Esophagus squamous epithelium (tissue), 5 donors: ENCODE data around the gene ALX3. TPM values are rescaled to one million over a fixed set of nuclear protein-coding genes. Genes with fewer than 3 reads are reported as not detected.

ENCODE experiments used
- DNase-seq: peaks from one replicate; lab custom pipeline; 2025; lab: John Stamatoyannopoulos, UW
- H3K27ac ChIP-seq, 4 donors: fragments of 200-600 bp; sonication (generic); one replicate each; pipeline ENCODE4 v1.5.1; 2016 to 2019; ENCODE audit warnings: mild to moderate bottlenecking in 1 of 4
- H3K27me3 ChIP-seq, 4 donors: fragments of 200-600 bp; sonication (generic); 1 replicate in 3 of 4; 2 replicates in 1 of 4; pipeline versions ENCODE4 v1.5.1 to v1.6.0; 2017 to 2021; ENCODE audit warnings: antibody characterized with exemption in 1 of 4
- H3K36me3 ChIP-seq, 3 donors: fragments of 200-600 bp; sonication (generic); one replicate each; pipeline ENCODE4 v1.5.1; 2016 to 2019
- H3K4me1 ChIP-seq, 3 donors: fragments of 200-600 bp; sonication (generic); one replicate each; pipeline ENCODE4 v1.5.1; 2017 to 2019
- H3K4me3 ChIP-seq, 4 donors: fragments of 200-600 bp; sonication (generic); 1 replicate in 3 of 4; 2 replicates in 1 of 4; pipeline ENCODE4 v1.5.1; 2016 to 2019; ENCODE audit warnings: mild to moderate bottlenecking in 2 of 4, moderate library complexity in 1 of 4
- H3K9me3 ChIP-seq, 3 donors: fragments of 200-600 bp; sonication (generic); one replicate each; pipeline ENCODE4 v1.5.1; 2016 to 2019
- CTCF ChIP-seq, 6 experiments: fragments of 450-650 bp in 4 of 6; fragments of 200-600 bp in 2 of 6; sonication (generic) in 2 of 6; IDR thresholded peaks; one replicate each; pipeline ENCODE4 v1.5.1; 2016 to 2019; ENCODE audit warnings: antibody characterized with exemption in 6 of 6, mild to moderate bottlenecking in 4 of 6, moderate library complexity in 4 of 6
- POLR2A ChIP-seq, 4 donors: fragments of 450-650 bp; IDR thresholded peaks; one replicate each; pipeline ENCODE4 v1.6.1; 2017; ENCODE audit warnings: antibody characterized with exemption in 4 of 4, mild to moderate bottlenecking in 4 of 4, moderate library complexity in 3 of 4
- WGBS, 2 donors: methylation state at CpG; one replicate each; pipeline ENCODE4 v1.1.5; 2018; 5-methylcytosine and 5-hydroxymethylcytosine counted together
- intact Hi-C: fragments of 100-400 bp; cut with DNase I; formaldehyde crosslinking; loops from one replicate; pipeline ENCODE4 v1.15.0; 2022
- total RNA-seq, 4 donors: library from RNA; depleted of rRNA; stranded (reverse); fragments of >200 nt; gene quantifications; one replicate each; pipeline ENCODE4 v1.1.0, GENCODE V29; 2016
- donor health status: DM: yes; HTN: yes; CAD: no.

ALX3 gene
- total RNA-seq, 4 donors from 2014 or later, result 0.57 TPM; not detected in 3

DNA sequence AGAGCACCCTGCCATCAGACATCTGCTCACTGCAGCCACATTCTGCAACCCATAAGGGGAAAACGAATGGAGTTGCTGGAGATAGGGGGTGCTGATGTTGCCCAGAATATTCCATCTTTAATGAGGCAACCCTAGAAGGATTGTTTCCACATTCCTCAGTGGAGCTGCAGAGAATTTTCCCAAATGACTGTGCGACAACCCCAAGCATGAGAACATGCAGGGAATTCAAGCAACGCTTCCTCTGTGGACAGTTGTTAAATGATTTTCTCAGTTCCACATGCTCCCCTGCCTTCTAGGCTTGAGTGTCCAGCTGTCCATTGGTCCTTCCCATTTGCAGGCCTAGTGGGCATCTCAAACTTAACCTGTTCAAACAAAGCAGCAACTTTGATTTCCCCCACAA lies 21.3 kb upstream of the ALX3 start:
- H3K4me1 ChIP-seq, result no peaks in the 10 kb centered on the region
- H3K36me3 ChIP-seq, result no peaks in the 10 kb centered on the region
- no peaks in the 10 kb centered on the region for H3K9me3 ChIP-seq
- H3K27ac ChIP-seq, result no peak overlapping the region
- H3K27me3 ChIP-seq, result peaks cover 0 to 58% (median 0%) of the 10 kb centered on the region in 4 donors
- WGBS, 2 donors, result 68 to 75% methylated on average over 3 of the region's 3 CpGs
- H3K4me3 ChIP-seq, result no peak overlapping the region
- intact Hi-C loops, result no loop called here
- DNase-seq, result no peak
- TF ChIP-seq CTCF (IDR thresholded peaks at IDR 0.05) (no peak), POLR2A (IDR thresholded peaks at IDR 0.05) (no peak)

DNA sequence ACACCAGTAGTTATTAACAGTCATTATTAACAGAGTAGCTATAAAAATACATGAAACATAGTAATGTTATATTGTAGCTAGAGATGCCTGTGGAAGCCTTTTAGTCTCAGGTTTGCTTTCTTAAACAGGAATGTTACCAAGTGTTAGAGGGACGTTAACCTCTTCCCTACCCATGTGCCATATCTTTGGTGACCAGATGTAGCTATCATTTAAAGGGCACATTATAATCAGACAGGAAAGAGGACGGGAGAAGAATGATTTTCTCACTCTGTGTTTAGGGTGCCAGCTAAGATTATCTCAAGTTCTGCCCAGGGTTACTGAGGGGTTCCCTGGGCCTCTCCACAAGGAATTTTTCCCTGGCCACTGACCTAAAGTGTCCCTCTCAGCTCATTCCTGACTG lies 20.9 kb upstream of the ALX3 start:
- TF ChIP-seq POLR2A (IDR thresholded peaks at IDR 0.05), result no peak
- TF ChIP-seq CTCF (IDR thresholded peaks at IDR 0.05), result no peak
- DNase-seq, result no peak
- H3K36me3 ChIP-seq, result no peaks in the 10 kb centered on the region
- no peak overlapping the region for H3K4me3 ChIP-seq
- WGBS, 2 donors, result 61 to 64% methylated on average over 2 of the region's 2 CpGs
- H3K9me3 ChIP-seq, result no peaks in the 10 kb centered on the region
- intact Hi-C loops, result no loop called here
- H3K27me3 ChIP-seq, result peaks cover 0 to 56% (median 0%) of the 10 kb centered on the region in 4 donors
- H3K4me1 ChIP-seq, result no peaks in the 10 kb centered on the region
- no peak overlapping the region for H3K27ac ChIP-seq

DNA sequence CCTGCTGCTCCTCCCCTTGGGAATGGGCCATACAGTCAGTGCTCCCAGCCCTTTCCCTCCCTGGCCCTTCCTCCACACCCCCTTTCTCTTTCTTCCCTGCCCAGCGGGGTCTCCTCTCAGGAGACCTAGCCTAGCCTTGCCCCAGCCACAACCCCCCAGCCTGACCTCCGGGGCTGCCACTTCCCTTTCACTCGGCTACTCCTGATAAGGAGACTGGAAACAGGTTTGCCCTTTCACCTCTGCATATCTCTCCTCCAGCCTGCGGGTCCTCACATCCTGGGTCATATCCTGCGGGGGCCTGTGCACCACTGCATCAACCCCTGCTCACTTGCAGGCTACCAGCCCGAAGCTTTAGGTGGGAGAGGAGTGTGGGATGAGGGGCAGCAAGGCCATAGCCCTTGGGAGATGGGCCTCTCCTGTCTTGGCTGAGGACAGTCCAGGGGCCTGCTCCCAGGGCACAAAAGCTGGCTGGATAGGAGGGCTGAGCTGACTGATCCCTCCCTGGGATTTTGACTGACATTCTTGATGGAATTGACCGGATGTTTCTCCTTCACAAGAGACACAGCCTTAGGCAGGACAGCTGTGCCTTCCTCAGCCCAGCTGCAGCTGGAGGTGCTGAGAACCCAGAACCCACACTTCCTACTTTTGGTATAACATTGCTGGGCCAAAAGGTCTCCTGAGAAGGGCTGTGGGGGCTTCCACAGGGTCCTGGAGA lies 19.2 kb upstream of the ALX3 start:
- no peaks in the 10 kb centered on the region for H3K36me3 ChIP-seq
- peaks cover 0 to 55% (median 0%) of the 10 kb centered on the region in 4 donors for H3K27me3 ChIP-seq
- no peaks in the 10 kb centered on the region for H3K9me3 ChIP-seq
- no peak overlapping the region for H3K27ac ChIP-seq
- intact Hi-C loops, result no loop called here
- DNase-seq, result no peak
- no peak for TF ChIP-seq POLR2A (IDR thresholded peaks at IDR 0.05)
- WGBS, 2 donors, result 58 to 82% methylated on average over 4 of the region's 7 CpGs
- H3K4me1 ChIP-seq, result peaks cover 0 to 5% (median 0%) of the 10 kb centered on the region in 3 donors
- no peak overlapping the region for H3K4me3 ChIP-seq

GRCh38 chr1:110088739-110089316 lies 18.4 kb upstream of the ALX3 start:
- no peak overlapping the region for H3K4me3 ChIP-seq
- H3K9me3 ChIP-seq, result no peaks in the 10 kb centered on the region
- peaks cover 0 to 55% (median under 1%) of the 10 kb centered on the region in 4 donors for H3K27me3 ChIP-seq
- no peak for TF ChIP-seq CTCF (IDR thresholded peaks at IDR 0.05)
- no peak for TF ChIP-seq POLR2A (IDR thresholded peaks at IDR 0.05)
- H3K27ac ChIP-seq, result no peak overlapping the region
- intact Hi-C loops, result no loop called here
- DNase-seq, result no peak
- no peaks in the 10 kb centered on the region for H3K36me3 ChIP-seq
- H3K4me1 ChIP-seq, result peaks cover 4 to 14% (median 5%) of the 10 kb centered on the region in 3 donors
- 55 to 70% methylated on average over 2 to 4 of the region's 10 CpGs for WGBS, 2 donors

DNA sequence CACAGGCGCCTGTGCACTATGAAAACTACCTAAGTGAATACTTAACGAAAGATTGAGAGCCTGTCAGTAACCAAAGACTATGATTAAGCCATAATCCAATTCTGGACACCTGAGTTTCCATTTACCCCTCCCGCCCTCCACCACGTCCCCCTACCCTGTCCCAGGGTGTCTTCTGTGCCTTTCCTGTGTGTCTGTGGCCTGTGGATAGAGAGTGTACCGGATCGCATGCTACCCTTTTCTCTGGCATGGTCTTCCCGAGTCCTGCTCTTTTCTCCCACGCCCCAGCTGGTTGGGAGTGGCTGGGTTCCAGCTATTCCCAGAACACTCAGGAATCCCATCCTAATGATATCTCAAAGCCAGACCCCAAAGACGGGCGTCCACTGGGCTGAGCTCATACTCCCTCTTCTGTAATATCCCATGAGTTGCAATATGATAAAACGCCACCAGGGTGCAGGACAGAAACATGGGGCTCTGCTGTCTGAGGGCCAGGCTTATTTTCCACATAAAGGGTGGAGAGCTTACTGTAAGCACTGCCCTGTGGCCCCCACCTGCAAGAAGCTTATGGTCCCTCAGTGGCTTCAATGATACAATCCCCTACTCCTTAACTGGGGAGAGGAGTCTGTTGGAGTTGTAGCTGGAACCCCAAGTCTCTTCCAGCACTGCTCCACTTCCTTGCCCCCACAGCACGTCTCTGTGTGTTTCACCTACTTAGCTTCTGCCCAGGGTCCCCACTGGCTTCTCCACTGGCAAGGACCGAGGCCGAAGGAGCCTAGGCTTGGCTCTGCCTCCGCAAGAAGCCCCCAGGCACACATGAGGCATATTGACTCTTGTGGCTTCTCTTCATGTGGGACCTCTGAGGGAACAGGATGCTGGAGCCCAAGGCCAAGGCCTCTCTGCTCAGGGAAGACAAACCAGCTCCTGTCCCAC lies 17.6 kb upstream of the ALX3 start:
- intact Hi-C loops, result no loop called here
- TF ChIP-seq CTCF (IDR thresholded peaks at IDR 0.05), result peak; percentile 22 to 78 (median 62)
- TF ChIP-seq POLR2A (IDR thresholded peaks at IDR 0.05), result no peak
- no peaks in the 10 kb centered on the region for H3K36me3 ChIP-seq
- H3K27ac ChIP-seq, result no peak overlapping the region
- 44 to 59% methylated on average over 6 to 13 of the region's 15 CpGs for WGBS, 2 donors
- DNase-seq, result no peak
- no peaks in the 10 kb centered on the region for H3K9me3 ChIP-seq
- H3K27me3 ChIP-seq, result peaks cover 0 to 57% (median 7%) of the 10 kb centered on the region in 4 donors
- no peak overlapping the region for H3K4me3 ChIP-seq
- H3K4me1 ChIP-seq, result peaks cover 9 to 22% (median 12%) of the 10 kb centered on the region in 3 donors
